ENCODE data around the gene MINDY4. TPM values are rescaled to one million over a fixed set of nuclear protein-coding genes. Genes with fewer than 3 reads are reported as not detected.

Gene MINDY4
- total and polyA plus RNA-seq, 10 of the 15 experiments (the other 5 are each of a cell fraction or from before 2014, with no cell fraction given) = 0.10 to 0.90 (median 0.40) TPM

DNA sequence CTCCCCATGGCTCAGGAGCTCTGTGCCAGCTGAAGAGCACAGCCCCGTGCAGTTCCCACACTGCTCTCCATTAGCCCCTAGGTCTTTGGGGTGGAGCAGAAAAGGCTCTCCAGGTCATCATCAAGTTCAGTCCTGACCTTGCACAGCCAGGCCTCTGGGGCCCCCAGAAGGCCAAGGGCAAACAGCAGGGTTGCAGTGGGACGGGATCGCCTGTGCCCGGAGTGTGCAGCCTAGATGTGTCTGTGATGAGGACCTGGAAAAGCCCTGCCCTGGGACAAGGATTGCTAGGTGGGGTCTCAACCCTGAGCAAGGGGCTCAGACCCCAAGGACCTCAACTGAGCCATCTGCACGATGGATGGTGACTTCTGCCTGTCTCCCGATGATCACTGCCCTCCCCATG, 18.7 kb upstream of the MINDY4 start:
- Histone ChIP-seq H3K4me1 (ENCODE audit: control insufficient read depth, insufficient read depth, low read length) (no peaks in the 10 kb centered on the region), H3K9me3 (replicated peaks; ENCODE audit: control insufficient read depth, insufficient read depth, low read length) (no peaks in the 10 kb centered on the region), H3K27ac (ENCODE audit: control insufficient read depth, insufficient read depth) (no peak overlapping the region), H3K4me2 (ENCODE audit: control insufficient read depth, insufficient read depth) (no peak overlapping the region), H3K36me3 (ENCODE audit: control insufficient read depth in 2 of 2, insufficient read depth in 2 of 2, low read length in 1 of 2) (no peaks in the 10 kb centered on the region), H3K79me2 (ENCODE audit: control insufficient read depth, insufficient read depth, low read length) (no peaks in the 10 kb centered on the region), H3K9ac (ENCODE audit: control insufficient read depth, insufficient read depth, low read length) (no peak overlapping the region), H2AFZ (ENCODE audit: control insufficient read depth, low read depth, low read length) (no peak overlapping the region), H3K27me3 (replicated peaks in 1 of 2; ENCODE audit: control insufficient read depth in 2 of 2, insufficient read depth in 2 of 2, low read length in 1 of 2) (no peaks in the 10 kb centered on the region; a peak in 1 of 4 replicates), H3K4me3 (no peak overlapping the region), H4K20me1 (ENCODE audit: control insufficient read depth, insufficient read depth) (no peaks in the 10 kb centered on the region)
- CTCF ChIA-PET = interaction anchor here (1.5 kb wide), 1 partner anchor 11 kb away, joined by 3 read pairs; no protein-coding TSS in a partner anchor
- WGBS (ENCODE audit: insufficient coverage, insufficient replicate concordance, low lambda C conversion rate, missing lambda C conversion rate) = 61% methylated on average over 6 of the region's 6 CpGs
- FAIRE-seq (no peak), ATAC-seq (no peak), DNase-seq (ENCODE audit: low read depth, low spot score) (no peak)
- BruUV-seq (replicated peaks) = no TSS peak
- intact Hi-C loops (cut with micrococcal nuclease; ENCODE audit: unreplicated experiment) (no loop called here), in situ Hi-C loops (cut with MboI) (no loop called here)
- POLR2A ChIA-PET = no interaction called here
- no peak for TF ChIP-seq RUNX3 (IDR thresholded peaks at IDR 0.05; ENCODE audit: low read length)
- TF ChIP-seq, protein P1, sequence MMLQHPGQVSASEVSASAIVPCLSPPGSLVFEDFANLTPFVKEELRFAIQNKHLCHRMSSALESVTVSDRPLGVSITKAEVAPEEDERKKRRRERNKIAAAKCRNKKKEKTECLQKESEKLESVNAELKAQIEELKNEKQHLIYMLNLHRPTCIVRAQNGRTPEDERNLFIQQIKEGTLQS (IDR thresholded peaks at IDR 0.05; ENCODE audit: borderline replicate concordance, extremely low read depth, low read depth, low read length) = no peak
- TF ChIP-seq, protein P2, sequence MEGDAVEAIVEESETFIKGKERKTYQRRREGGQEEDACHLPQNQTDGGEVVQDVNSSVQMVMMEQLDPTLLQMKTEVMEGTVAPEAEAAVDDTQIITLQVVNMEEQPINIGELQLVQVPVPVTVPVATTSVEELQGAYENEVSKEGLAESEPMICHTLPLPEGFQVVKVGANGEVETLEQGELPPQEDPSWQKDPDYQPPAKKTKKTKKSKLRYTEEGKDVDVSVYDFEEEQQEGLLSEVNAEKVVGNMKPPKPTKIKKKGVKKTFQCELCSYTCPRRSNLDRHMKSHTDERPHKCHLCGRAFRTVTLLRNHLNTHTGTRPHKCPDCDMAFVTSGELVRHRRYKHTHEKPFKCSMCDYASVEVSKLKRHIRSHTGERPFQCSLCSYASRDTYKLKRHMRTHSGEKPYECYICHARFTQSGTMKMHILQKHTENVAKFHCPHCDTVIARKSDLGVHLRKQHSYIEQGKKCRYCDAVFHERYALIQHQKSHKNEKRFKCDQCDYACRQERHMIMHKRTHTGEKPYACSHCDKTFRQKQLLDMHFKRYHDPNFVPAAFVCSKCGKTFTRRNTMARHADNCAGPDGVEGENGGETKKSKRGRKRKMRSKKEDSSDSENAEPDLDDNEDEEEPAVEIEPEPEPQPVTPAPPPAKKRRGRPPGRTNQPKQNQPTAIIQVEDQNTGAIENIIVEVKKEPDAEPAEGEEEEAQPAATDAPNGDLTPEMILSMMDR (IDR thresholded peaks at IDR 0.05 in 2 of 3, conservative IDR thresholded peaks at IDR 0.05 in 1 of 3; ENCODE audit: control insufficient read depth in 2 of 3, extremely low read depth in 1 of 3, insufficient read depth in 1 of 3, low read depth in 3 of 3, low read length in 3 of 3) = no peak
- SMC1A ChIA-PET (ENCODE audit: uncharacterized antibody, unreplicated experiment) = no interaction called here
- RAD21 ChIA-PET (ENCODE audit: unreplicated experiment) = no interaction called here

DNA sequence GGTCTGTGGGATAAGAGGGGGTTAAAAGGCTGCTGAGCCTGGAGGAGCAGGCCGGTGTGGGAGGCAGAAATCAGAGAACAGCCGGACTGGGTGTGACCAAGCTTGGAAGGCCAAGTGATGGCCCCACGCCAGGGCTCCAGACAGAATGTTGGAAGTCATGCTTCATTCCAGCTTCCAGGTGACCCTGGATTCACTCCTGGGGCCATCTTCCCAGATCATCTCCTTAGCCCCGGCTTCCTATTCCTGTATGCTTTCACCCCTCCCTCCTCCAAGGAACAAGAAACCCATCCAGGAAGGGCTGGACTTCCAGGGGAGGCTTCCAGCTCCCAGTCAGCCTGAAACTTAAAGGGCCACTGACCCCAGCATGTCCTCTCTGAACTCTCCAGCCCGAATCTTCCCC, 18.2 kb upstream of the MINDY4 start:
- ChIA-PET SMC1A (ENCODE audit: uncharacterized antibody, unreplicated experiment) (no interaction called here), POLR2A (no interaction called here), RAD21 (ENCODE audit: unreplicated experiment) (no interaction called here), CTCF (interaction anchor here (1.5 kb wide), 1 partner anchor 12 kb away, joined by 3 read pairs; no protein-coding TSS in a partner anchor)
- WGBS (ENCODE audit: insufficient coverage, insufficient replicate concordance, low lambda C conversion rate, missing lambda C conversion rate) = 23% methylated on average over 5 of the region's 5 CpGs
- Histone ChIP-seq H3K27ac (ENCODE audit: control insufficient read depth, insufficient read depth) (no peak overlapping the region), H3K36me3 (ENCODE audit: control insufficient read depth in 2 of 2, insufficient read depth in 2 of 2, low read length in 1 of 2) (no peaks in the 10 kb centered on the region), H3K9ac (ENCODE audit: control insufficient read depth, insufficient read depth, low read length) (no peak overlapping the region), H3K9me3 (replicated peaks; ENCODE audit: control insufficient read depth, insufficient read depth, low read length) (no peaks in the 10 kb centered on the region), H4K20me1 (ENCODE audit: control insufficient read depth, insufficient read depth) (no peaks in the 10 kb centered on the region), H3K79me2 (ENCODE audit: control insufficient read depth, insufficient read depth, low read length) (no peaks in the 10 kb centered on the region), H3K27me3 (replicated peaks in 1 of 2; ENCODE audit: control insufficient read depth in 2 of 2, insufficient read depth in 2 of 2, low read length in 1 of 2) (no peaks in the 10 kb centered on the region; a peak in 1 of 4 replicates), H3K4me1 (ENCODE audit: control insufficient read depth, insufficient read depth, low read length) (no peaks in the 10 kb centered on the region), H3K4me2 (ENCODE audit: control insufficient read depth, insufficient read depth) (no peak overlapping the region), H2AFZ (ENCODE audit: control insufficient read depth, low read depth, low read length) (no peak overlapping the region), H3K4me3 (no peak overlapping the region)
- intact Hi-C loops (cut with micrococcal nuclease; ENCODE audit: unreplicated experiment) = no loop called here
- in situ Hi-C loops (cut with MboI) = no loop called here
- ATAC-seq (no peak), FAIRE-seq (no peak), DNase-seq (ENCODE audit: low read depth, low spot score) (no peak)
- TF ChIP-seq BHLHE40 (IDR thresholded peaks at IDR 0.05; ENCODE audit: borderline replicate concordance in 1 of 2, low read depth in 2 of 2, low read length in 1 of 2) (no peak), SP1 (IDR thresholded peaks at IDR 0.05; ENCODE audit: low read depth, low read length) (no peak), ASH2L (IDR thresholded peaks at IDR 0.05; ENCODE audit: borderline replicate concordance, low read depth) (no peak)
- no TSS peak for BruUV-seq (replicated peaks)
